Measurements from ENCODE around the gene FOXF2.

DNA sequence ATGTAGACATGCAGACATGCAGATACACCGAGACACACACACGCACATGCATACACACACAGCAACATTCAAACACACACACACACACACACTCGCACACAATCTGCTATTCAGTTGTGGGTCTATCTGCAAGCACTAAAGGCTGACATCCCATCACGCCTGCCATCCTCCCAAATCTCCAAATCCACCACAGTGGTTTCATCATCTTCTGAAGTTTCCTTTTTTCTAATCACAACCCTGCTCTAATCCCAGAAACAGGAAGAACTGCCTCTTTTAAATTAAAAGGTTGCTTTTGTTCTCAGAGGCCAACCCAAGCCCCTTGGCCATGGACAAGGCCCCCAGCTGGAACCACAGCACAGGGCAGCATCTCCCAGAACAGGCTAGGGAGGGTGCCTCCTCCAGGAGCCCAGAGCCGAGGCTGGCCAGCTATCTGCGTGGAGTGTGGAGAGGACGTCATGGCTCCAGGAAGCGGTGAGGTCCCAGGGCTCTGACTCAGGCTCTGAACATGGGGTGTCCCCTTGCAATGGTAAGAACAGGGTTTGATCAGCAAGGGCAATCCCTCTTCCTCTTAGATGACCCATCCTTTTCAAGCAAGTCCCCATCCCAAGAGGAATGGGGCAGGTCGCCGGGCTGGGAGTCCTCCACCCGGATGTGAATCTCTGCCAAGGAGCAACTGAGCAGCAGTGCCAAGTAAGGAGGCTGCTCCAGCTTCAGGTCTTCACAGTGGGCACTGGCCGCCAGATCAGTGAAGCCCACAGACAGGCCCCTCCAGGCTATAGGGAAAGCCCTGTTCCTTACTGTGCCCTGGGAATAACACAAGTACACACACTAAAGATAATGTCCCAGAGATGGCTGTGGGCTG lies 14.7 kb downstream of the FOXF2 start:
- TF ChIP-seq POLR2A (IDR thresholded peaks at IDR 0.05; ENCODE audit: low read length), result no peak
- TF ChIP-seq GATA1 (IDR thresholded peaks at IDR 0.05; ENCODE audit: low read depth, low read length), result no peak

All from erythroblast (primary cell).